ENCODE data around the gene NKX6-1.

The NKX6-1 gene

GRCh38 chr4:84498935-84499623 lies at the start of gene NKX6-1:
Gene NKX6-1, minus strand, starts transcription at chr4:84499292. Its CDS starts 1,064 bp downstream, at chr4:84498228.
- peak; percentile 94 for DNase-seq

GRCh38 chr4:84547211-84547610 lies 48.1 kb upstream of the NKX6-1 start:
- no peak for DNase-seq

- DNase-seq = no peak
Measured at GRCh38 chr4:84545093-84545492, 46.0 kb upstream of the NKX6-1 start.

- DNase-seq = no peak
Measured at GRCh38 chr4:84535901-84536300, 36.8 kb upstream of the NKX6-1 start.

GRCh38 chr4:84531689-84532088 lies 32.6 kb upstream of the NKX6-1 start:
- peak; percentile 79 for DNase-seq

- peak; percentile 58 for DNase-seq
Measured at GRCh38 chr4:84530871-84531270, 31.8 kb upstream of the NKX6-1 start.

- no peak for DNase-seq
Measured at GRCh38 chr4:84530454-84530853, 31.4 kb upstream of the NKX6-1 start.

GRCh38 chr4:84529169-84529751 lies 30.2 kb upstream of the NKX6-1 start:
- DNase-seq = no peak

GRCh38 chr4:84527391-84527790 lies 28.3 kb upstream of the NKX6-1 start:
- no peak for DNase-seq

GRCh38 chr4:84515075-84515474 lies 16.0 kb upstream of the NKX6-1 start:
- no peak for DNase-seq

- DNase-seq = no peak
Measured at GRCh38 chr4:84512277-84512676, 13.2 kb upstream of the NKX6-1 start.

- DNase-seq = no peak
Measured at GRCh38 chr4:84511703-84512102, 12.6 kb upstream of the NKX6-1 start.

GRCh38 chr4:84507941-84508340 lies 8.8 kb upstream of the NKX6-1 start:
- no peak for DNase-seq

- no peak for DNase-seq
Measured at GRCh38 chr4:84504821-84505220, 5.7 kb upstream of the NKX6-1 start.

- no peak for DNase-seq
Measured at GRCh38 chr4:84503495-84504437, 4.7 kb upstream of the NKX6-1 start.

GRCh38 chr4:84502955-84503373 lies 3.9 kb upstream of the NKX6-1 start:
- no peak for DNase-seq

- DNase-seq = no peak
Measured at GRCh38 chr4:84502333-84502954, 3.4 kb upstream of the NKX6-1 start.

- DNase-seq = no peak
Measured at GRCh38 chr4:84501721-84502267, 2.7 kb upstream of the NKX6-1 start.

GRCh38 chr4:84501202-84501503 lies 2.1 kb upstream of the NKX6-1 start:
- DNase-seq = no peak

- DNase-seq = no peak
Measured at GRCh38 chr4:84500386-84501201, 1.5 kb upstream of the NKX6-1 start.

- no peak for DNase-seq
Measured at GRCh38 chr4:84499624-84499982, 511 bp upstream of the NKX6-1 start.
